ENCODE measurements around the gene CCR7.

- no peak for TF ChIP-seq CTCF (IDR thresholded peaks at IDR 0.05)
- TF ChIP-seq POLR2A (IDR thresholded peaks at IDR 0.05): no peak
Measured at GRCh38 chr17:40564195-40564882, 933 bp downstream of the CCR7 start.
